Lung (tissue), 12 donors: ENCODE data around the gene MAPKBP1. TPM values are rescaled to one million over a fixed set of nuclear protein-coding genes. Genes with fewer than 3 reads are reported as not detected.

ENCODE experiments used
- ATAC-seq: fragments of 200-7000 bp; cut with Tn5 transposase; one replicate; pipeline ENCODE4 v1.9.1; 2020; ENCODE audit warnings: moderate number of reproducible peaks; ENCODE audit not compliant: insufficient read depth, low FRiP score
- DNase-seq, 3 donors: peaks; one replicate each; pipeline ENCODE4 v3.0.0-alpha.2; 2013 to 2017
- H3K27ac ChIP-seq, 2 donors: one replicate each; pipeline ENCODE4 v1.5.1; 2013; ENCODE audit warnings: mild to moderate bottlenecking in 2 of 2, moderate library complexity in 2 of 2, control low read depth in 1 of 2, inconsistent platforms in 1 of 2, low read depth in 1 of 2, low read length in 1 of 2
- H3K27me3 ChIP-seq, 3 donors: one replicate each; pipeline ENCODE4 v1.5.1; 2013; ENCODE audit warnings: low read length in 2 of 3; ENCODE audit not compliant: control insufficient read depth in 3 of 3, insufficient read depth in 3 of 3
- H3K36me3 ChIP-seq, 4 donors: one replicate each; pipeline ENCODE4 v1.5.1; 2013; ENCODE audit warnings: low read length in 4 of 4, mild to moderate bottlenecking in 1 of 4, moderate library complexity in 1 of 4; ENCODE audit not compliant: control insufficient read depth in 4 of 4, insufficient read depth in 4 of 4
- H3K4me1 ChIP-seq, 5 donors: one replicate each; pipeline ENCODE4 v1.5.1; 2013; ENCODE audit warnings: low read length in 5 of 5, mild to moderate bottlenecking in 2 of 5, moderate library complexity in 1 of 5; ENCODE audit not compliant: control insufficient read depth in 5 of 5, insufficient read depth in 5 of 5
- H3K4me3 ChIP-seq: one replicate; pipeline ENCODE4 v1.5.1; 2013; ENCODE audit warnings: mild to moderate bottlenecking, control low read depth, moderate library complexity
- H3K9ac ChIP-seq, 2 donors: one replicate each; pipeline ENCODE4 v1.5.1; 2013; ENCODE audit warnings: low read length in 2 of 2, control low read depth in 1 of 2; ENCODE audit not compliant: insufficient read depth in 1 of 2
- H3K9me3 ChIP-seq, 4 donors: one replicate each; pipeline ENCODE4 v1.5.1; 2013; ENCODE audit warnings: low read length in 3 of 4, mild to moderate bottlenecking in 1 of 4, moderate library complexity in 1 of 4; ENCODE audit not compliant: control insufficient read depth in 4 of 4, insufficient read depth in 3 of 4
- WGBS, 2 donors: extraction: QIAGEN DNeasy Blood & Tissue Kit; methylation state at CpG; one replicate each; pipeline ENCODE4 v1.1.7; 2013; 5-methylcytosine and 5-hydroxymethylcytosine counted together
- polyA plus RNA-seq, 2 donors: library from polyadenylated mRNA; stranded (reverse); fragments of 200-250 nt; gene quantifications; one replicate each; pipeline ENCODE4 v1.2.1, GENCODE V29; 2013
- total RNA-seq, 2 donors: library from RNA; depleted of rRNA in 1 of 2; stranded (reverse); fragments of >200 nt in 1 of 2; gene quantifications; one replicate each; pipeline ENCODE4 v1.2.1, GENCODE V29; 2014 to 2021
- TF ChIP-seq, protein P1 (sequence below): IDR thresholded peaks from 2 replicates; pipeline ENCODE4 v1.5.1; 2012; ENCODE audit warnings: mild to moderate bottlenecking; ENCODE audit errors: control extremely low read depth, extremely low read depth
- donor health status: control.
- donor health status: control.
- donor health status: Bipolar disorder and iron deficiency.
- donor health status: healthy.
- donor health status: DM: yes; HTN: yes; CAD: no.

Gene MAPKBP1
- total and polyA plus RNA-seq, 4 donors, result 7.2 to 25.7 (median 16.4) TPM

DNA sequence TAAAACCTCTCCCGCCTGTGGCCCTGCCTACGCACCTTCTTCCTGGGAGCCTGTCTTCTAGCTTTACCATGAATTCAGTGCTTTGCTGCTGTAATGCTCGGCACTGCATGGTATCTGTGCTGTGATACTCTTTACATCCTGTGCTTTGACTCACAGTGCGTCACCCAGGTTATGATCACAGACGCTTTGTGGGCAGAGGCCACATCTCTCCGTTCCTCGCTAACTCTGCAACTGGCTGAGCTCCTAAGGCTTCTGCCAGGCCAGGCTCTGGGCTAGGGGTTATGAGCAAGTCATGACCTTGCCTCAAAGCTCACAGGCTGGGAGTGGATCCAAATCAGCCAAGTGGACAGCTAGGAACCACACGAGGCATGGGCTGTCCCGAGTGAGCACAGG is 96.4 kb downstream of the MAPKBP1 start:
- H3K27ac ChIP-seq, result no peak overlapping the region
- TF ChIP-seq, protein P1, sequence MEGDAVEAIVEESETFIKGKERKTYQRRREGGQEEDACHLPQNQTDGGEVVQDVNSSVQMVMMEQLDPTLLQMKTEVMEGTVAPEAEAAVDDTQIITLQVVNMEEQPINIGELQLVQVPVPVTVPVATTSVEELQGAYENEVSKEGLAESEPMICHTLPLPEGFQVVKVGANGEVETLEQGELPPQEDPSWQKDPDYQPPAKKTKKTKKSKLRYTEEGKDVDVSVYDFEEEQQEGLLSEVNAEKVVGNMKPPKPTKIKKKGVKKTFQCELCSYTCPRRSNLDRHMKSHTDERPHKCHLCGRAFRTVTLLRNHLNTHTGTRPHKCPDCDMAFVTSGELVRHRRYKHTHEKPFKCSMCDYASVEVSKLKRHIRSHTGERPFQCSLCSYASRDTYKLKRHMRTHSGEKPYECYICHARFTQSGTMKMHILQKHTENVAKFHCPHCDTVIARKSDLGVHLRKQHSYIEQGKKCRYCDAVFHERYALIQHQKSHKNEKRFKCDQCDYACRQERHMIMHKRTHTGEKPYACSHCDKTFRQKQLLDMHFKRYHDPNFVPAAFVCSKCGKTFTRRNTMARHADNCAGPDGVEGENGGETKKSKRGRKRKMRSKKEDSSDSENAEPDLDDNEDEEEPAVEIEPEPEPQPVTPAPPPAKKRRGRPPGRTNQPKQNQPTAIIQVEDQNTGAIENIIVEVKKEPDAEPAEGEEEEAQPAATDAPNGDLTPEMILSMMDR, result no peak
- H3K9ac ChIP-seq, result no peak overlapping the region
- H3K36me3 ChIP-seq, result no peaks in the 10 kb centered on the region
- DNase-seq, result no peak
- no peak overlapping the region for H3K4me3 ChIP-seq
- ATAC-seq, result no peak
- H3K9me3 ChIP-seq, result no peaks in the 10 kb centered on the region
- 79 to 90% methylated on average over 9 of the region's 9 CpGs for WGBS, 2 donors
- H3K4me1 ChIP-seq, result peaks cover 0 to 3% (median 0%) of the 10 kb centered on the region in 5 donors
- no peaks in the 10 kb centered on the region for H3K27me3 ChIP-seq

DNA sequence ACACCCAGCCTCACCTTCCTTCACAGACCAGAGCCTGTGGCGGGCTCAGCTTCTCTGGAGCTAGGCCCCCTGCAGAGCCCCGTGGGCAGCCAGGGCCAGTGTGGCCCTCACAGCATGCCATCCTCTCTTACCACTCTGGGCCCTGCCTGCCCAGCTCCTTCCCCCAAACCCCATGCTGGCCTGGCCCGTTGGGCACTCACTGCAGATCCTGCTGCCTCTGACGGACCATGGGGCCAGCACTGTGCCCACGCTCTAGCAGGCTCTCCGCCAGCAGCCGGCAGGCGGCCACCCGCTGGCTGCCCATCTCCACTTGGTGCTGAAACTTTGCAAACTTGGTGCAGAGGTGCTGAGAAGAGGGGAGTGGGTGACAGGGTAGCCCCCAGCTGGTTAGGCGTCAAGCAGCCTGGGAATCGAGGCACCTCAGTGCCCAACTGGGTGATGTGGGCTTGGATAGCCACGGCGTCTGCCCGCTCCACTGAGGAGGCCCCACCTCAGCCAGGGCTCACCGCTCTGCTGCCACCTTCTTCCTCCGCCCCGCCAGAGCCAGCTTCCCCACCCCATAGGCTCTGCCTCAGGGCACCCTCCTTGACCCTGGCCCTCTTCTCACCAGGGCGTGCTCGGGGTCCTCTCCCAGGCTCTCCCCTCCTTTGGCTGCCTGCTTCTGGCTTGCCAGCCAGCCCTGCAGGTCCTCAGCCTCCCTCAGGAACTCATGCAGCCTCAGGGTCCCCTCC is 97.1 kb downstream of the MAPKBP1 start:
- H3K4me1 ChIP-seq, result no peaks in the 10 kb centered on the region
- ATAC-seq (no peak), DNase-seq (no peak)
- 94% methylated on average over 17 to 19 of the region's 19 CpGs for WGBS, 2 donors
- no peak overlapping the region for H3K27ac ChIP-seq
- H3K4me3 ChIP-seq, result no peak overlapping the region
- no peaks in the 10 kb centered on the region for H3K9me3 ChIP-seq
- H3K9ac ChIP-seq, result no peak overlapping the region
- TF ChIP-seq, protein P1, result no peak
- H3K27me3 ChIP-seq, result no peaks in the 10 kb centered on the region
- no peaks in the 10 kb centered on the region for H3K36me3 ChIP-seq

DNA sequence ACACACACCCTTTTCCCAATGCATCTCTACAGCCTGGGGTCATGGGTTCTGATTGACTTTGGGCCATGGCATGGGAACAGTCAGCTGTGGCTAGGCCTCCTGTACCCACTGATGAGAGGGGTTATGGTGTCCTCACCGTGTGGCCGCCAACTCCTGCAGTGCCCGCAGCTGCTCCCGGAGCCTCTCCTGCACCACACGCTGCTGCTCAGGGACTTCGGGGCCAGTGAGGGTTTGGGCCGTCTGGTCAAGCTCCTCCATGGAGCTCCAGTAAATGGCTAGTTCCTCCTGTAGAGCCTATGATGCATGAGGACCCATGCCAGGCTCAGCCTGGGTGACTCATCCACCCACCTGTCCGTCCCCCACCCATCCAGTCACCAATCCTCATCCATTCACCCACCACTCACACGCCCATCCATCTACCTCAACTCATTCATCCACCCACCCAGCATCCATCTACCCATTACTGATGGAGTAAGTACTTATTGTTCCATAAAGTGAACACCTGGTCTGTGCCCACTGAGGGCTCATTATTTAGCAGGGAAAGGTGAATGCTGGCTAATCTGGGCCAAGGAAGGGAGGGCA is 98.0 kb downstream of the MAPKBP1 start:
- Histone ChIP-seq H3K4me3 (no peak overlapping the region), H3K27me3 (no peaks in the 10 kb centered on the region), H3K36me3 (no peaks in the 10 kb centered on the region), H3K4me1 (no peaks in the 10 kb centered on the region), H3K27ac (no peak overlapping the region), H3K9me3 (no peaks in the 10 kb centered on the region), H3K9ac (no peak overlapping the region)
- 93 to 96% methylated on average over 9 of the region's 9 CpGs for WGBS, 2 donors
- TF ChIP-seq, protein P1, result no peak
- DNase-seq (no peak), ATAC-seq (no peak)
